Gastroesophageal sphincter (tissue), 3 donors: ENCODE data around the gene CEBPB.

Source experiments
- EP300 ChIP-seq: sonication (generic); formaldehyde crosslinking; IDR thresholded peaks from one replicate; pipeline ENCODE4 v1.6.1; 2017; ENCODE audit warnings: antibody characterized with exemption, mild to moderate bottlenecking
- POLR2A ChIP-seq, 2 donors: fragments of 450-650 bp; IDR thresholded peaks; one replicate each; pipeline ENCODE4 v1.6.1; 2017; ENCODE audit warnings: antibody characterized with exemption in 2 of 2, mild to moderate bottlenecking in 2 of 2, moderate library complexity in 1 of 2
- POLR2AphosphoS5 ChIP-seq: sonication (generic); formaldehyde crosslinking; IDR thresholded peaks from one replicate; pipeline ENCODE4 v1.6.1; 2017; ENCODE audit warnings: antibody characterized with exemption
- TF ChIP-seq, protein P1 (sequence below), 4 experiments: fragments of 200-600 bp in 2 of 4; fragments of 450-650 bp in 2 of 4; sonication (generic) in 1 of 4; IDR thresholded peaks; one replicate each; pipeline ENCODE4 v1.5.1; 2017 to 2019; ENCODE audit warnings: antibody characterized with exemption in 4 of 4, mild to moderate bottlenecking in 2 of 4, moderate library complexity in 2 of 4

DNA sequence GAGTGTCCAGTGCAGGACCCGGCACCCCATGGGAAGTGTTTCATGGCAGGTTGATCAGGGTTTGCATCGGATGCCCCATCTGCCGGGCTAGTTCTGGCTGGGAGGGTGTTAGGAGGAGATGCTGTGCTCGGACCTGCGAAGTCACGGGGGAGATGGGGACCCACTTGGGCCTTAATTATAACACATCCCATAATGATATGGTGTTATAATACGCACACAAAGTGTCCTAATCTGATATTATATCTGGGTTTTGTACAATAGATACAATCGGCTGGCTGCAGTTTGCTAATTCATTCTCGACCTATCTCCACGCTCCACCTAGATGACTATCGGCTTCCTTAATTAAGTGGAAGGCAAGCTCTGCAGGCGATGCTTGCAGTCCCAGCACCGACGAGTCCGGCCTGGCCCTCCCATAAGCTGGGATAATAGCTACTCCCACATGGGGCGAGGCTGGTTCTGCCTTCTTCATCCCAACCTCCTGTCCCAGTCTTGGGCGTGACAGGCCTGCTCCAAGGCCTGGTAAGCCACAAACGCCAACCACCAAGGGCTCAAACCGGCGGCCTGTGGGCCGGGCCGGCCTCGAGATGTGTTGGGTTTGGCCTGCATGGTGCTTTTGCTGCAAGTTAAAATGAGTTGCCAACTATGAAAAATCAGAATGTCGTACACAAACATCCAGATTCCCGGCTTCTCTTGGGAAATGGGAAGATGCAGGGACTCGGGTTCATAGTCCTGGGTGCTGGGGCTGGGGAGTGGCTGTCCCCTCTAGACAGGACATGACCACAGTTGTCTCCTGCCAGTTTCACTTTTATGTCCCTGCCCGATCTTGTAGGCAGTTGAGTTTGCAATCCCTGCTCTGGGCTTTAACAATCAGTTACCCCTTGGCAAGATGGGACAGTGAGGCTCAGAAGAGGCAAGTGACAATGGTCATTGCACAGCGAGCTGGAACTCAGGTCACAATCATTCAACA, 32.7 kb downstream of the CEBPB start:
- TF ChIP-seq EP300 (no peak), POLR2AphosphoS5 (no peak), POLR2A (IDR thresholded peaks at IDR 0.05) (no peak)
- TF ChIP-seq, protein P1, sequence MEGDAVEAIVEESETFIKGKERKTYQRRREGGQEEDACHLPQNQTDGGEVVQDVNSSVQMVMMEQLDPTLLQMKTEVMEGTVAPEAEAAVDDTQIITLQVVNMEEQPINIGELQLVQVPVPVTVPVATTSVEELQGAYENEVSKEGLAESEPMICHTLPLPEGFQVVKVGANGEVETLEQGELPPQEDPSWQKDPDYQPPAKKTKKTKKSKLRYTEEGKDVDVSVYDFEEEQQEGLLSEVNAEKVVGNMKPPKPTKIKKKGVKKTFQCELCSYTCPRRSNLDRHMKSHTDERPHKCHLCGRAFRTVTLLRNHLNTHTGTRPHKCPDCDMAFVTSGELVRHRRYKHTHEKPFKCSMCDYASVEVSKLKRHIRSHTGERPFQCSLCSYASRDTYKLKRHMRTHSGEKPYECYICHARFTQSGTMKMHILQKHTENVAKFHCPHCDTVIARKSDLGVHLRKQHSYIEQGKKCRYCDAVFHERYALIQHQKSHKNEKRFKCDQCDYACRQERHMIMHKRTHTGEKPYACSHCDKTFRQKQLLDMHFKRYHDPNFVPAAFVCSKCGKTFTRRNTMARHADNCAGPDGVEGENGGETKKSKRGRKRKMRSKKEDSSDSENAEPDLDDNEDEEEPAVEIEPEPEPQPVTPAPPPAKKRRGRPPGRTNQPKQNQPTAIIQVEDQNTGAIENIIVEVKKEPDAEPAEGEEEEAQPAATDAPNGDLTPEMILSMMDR (IDR thresholded peaks at IDR 0.05), result no peak
